ENCODE results near the gene TMEM87B. TPM values are rescaled to one million over a fixed set of nuclear protein-coding genes. Genes with fewer than 3 reads are reported as not detected.

The TMEM87B gene
- total RNA-seq, 2 experiments from 2014 or later: 11.4 to 12.2 TPM

DNA sequence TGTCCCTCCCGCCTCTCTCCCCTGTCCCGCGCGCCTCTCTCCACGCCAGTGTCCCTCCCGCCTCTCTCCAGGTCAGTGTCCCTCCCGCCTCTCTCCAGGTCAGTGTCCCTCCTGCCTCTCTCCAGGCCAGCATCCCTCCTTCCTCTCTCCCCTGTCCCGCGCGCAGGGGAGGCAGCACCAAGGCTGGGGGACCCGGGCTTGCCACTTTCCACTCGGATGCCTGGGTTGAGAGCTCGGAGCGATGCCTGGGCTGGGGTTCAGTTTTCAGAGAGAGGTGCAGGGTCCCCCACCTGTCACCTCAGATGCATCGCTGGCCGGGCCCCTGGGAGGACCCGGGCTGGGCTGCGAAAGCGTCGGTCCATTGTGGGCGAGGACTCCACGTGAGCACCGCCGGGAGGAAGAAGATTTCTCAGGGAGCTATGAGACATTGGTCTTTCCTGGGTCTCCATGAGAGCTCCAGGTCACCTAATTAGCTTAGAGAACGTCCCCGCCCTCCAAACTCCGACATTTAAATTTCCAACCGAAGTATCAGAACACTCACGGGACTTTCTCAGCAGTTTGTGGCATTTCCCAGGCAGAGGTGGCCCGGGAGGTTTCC, 85.2 kb downstream of the TMEM87B start:
- DNase-seq (no peak), ATAC-seq (no peak)
- Mint-ChIP-seq H3K4me3 (no peak overlapping the region), H3K27me3 (peaks cover 24% of the 10 kb centered on the region), H3K4me1 (ENCODE audit: low read depth) (peaks cover 9% of the 10 kb centered on the region), H3K27ac (no peak overlapping the region), H3K9me3 (no peaks in the 10 kb centered on the region), H3K36me3 (ENCODE audit: low read depth) (no peaks in the 10 kb centered on the region)
- ChIA-PET POLR2A (no interaction called here), CTCF (no interaction called here)
- TF ChIP-seq, protein P1, sequence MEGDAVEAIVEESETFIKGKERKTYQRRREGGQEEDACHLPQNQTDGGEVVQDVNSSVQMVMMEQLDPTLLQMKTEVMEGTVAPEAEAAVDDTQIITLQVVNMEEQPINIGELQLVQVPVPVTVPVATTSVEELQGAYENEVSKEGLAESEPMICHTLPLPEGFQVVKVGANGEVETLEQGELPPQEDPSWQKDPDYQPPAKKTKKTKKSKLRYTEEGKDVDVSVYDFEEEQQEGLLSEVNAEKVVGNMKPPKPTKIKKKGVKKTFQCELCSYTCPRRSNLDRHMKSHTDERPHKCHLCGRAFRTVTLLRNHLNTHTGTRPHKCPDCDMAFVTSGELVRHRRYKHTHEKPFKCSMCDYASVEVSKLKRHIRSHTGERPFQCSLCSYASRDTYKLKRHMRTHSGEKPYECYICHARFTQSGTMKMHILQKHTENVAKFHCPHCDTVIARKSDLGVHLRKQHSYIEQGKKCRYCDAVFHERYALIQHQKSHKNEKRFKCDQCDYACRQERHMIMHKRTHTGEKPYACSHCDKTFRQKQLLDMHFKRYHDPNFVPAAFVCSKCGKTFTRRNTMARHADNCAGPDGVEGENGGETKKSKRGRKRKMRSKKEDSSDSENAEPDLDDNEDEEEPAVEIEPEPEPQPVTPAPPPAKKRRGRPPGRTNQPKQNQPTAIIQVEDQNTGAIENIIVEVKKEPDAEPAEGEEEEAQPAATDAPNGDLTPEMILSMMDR (IDR thresholded peaks at IDR 0.05): no peak
- intact Hi-C loops (cut with micrococcal nuclease): no loop called here

DNA sequence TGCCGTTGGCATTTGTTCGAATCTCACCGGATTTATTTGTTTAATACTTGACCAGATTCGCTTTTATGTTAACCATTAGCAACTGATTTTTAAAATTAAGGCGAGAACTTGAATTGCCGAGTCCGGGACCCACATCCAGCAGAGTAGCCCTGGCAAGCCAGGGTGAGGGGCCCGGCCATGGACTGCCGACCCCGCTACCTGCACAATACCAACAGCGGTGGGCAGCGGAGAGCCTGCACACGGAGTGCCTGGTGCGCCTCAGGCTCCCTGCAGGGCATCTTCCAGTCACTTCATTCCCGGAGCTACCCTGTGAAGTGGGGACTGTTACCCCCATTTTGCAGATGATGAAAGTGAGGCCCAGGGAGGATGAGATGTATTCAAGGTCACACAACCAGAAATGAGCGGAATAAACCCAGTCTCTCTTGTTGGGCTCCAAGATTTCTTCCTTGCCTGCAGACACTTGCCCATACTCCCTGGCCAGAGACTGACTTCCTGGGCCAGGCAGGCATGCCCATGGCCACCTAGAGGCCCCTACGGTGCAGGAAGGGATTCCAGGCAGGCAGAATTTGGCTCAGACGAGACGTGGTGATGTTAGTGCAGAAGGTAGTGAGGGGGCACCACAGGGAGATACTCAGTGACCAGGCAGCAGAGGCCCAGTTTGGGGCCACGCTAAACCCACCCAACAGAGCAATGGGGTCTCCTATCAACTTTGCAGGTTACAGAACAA, 86.0 kb downstream of the TMEM87B start:
- Mint-ChIP-seq H3K9me3 (no peaks in the 10 kb centered on the region), H3K27me3 (peaks cover 24% of the 10 kb centered on the region), H3K27ac (no peak overlapping the region), H3K4me1 (ENCODE audit: low read depth) (peaks cover 9% of the 10 kb centered on the region), H3K4me3 (no peak overlapping the region), H3K36me3 (ENCODE audit: low read depth) (no peaks in the 10 kb centered on the region)
- TF ChIP-seq, protein P1 (IDR thresholded peaks at IDR 0.05): no peak
- CTCF ChIA-PET: no interaction called here
- no peak for DNase-seq
- POLR2A ChIA-PET: no interaction called here
- intact Hi-C loops (cut with micrococcal nuclease): no loop called here
- ATAC-seq: no peak

DNA sequence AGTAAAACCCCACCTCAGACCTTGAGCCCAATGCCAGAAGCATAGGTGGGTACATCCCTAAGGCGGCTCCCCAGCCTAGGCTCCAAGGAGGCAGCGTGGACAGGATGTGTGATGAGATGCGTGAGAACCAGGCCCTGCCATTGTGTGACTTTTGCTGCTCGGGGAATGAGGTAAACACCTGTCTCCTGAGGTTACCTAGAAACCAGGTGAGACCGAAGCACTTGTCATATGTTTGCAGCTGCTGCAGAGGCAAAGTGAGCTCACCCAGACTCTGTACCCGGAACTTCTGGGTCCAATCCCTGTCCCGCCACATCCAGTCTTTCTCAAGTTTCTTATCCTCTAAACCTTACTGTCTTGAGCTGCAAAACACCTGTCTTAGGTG, 86.5 kb downstream of the TMEM87B start:
- intact Hi-C loops (cut with micrococcal nuclease): no loop called here
- H3K9me3 Mint-ChIP-seq: no peaks in the 10 kb centered on the region
- no peak overlapping the region for H3K4me3 Mint-ChIP-seq
- H3K36me3 Mint-ChIP-seq (ENCODE audit: low read depth): no peaks in the 10 kb centered on the region
- ChIA-PET CTCF (interaction anchor here (0.7 kb wide), 1 partner anchor 14 kb away, joined by 3 read pairs; no protein-coding TSS in a partner anchor), POLR2A (no interaction called here)
- H3K4me1 Mint-ChIP-seq (ENCODE audit: low read depth): peaks cover 9% of the 10 kb centered on the region
- TF ChIP-seq, protein P1 (IDR thresholded peaks at IDR 0.05): no peak
- H3K27me3 Mint-ChIP-seq: peaks cover 18% of the 10 kb centered on the region
- no peak overlapping the region for H3K27ac Mint-ChIP-seq
- ATAC-seq: no peak
- no peak for DNase-seq

DNA sequence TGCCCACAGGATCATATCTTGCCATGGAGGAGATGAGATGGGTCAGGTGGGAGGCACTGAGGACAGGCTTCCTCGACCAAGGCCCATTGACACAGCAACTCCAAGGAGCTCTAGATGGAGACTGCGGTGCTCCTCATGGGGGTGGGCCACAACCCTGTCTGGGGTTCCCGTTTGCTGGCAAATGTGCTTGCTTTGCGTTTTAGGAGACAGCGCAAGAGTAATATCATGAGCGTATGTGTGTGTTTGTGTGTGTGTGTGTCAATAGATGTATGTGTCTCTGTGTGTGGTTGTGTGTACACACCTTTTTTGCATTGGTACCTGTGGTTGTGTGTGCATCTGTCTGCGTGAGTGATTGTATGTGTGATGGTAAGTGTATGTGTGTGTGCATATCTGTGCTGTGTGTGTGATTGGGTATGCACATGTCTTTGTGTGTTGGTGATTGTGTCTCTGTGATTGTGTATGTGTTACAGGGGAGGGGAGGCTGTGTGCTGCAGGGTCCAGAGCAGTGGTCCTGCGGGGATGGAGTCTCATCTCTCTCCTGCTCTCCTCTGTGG, 87.5 kb downstream of the TMEM87B start:
- POLR2A ChIA-PET: no interaction called here

More for the DNA sequence above, 87.5 kb downstream of the TMEM87B start:
- TF ChIP-seq, protein P1 (IDR thresholded peaks at IDR 0.05): no peak
- Mint-ChIP-seq H3K9me3 (no peaks in the 10 kb centered on the region), H3K27ac (no peak overlapping the region), H3K4me3 (no peak overlapping the region), H3K4me1 (ENCODE audit: low read depth) (peaks cover 6% of the 10 kb centered on the region), H3K36me3 (ENCODE audit: low read depth) (no peaks in the 10 kb centered on the region), H3K27me3 (peaks cover 13% of the 10 kb centered on the region)
- no peak for ATAC-seq
- CTCF ChIA-PET: no interaction called here
- intact Hi-C loops (cut with micrococcal nuclease): no loop called here
- no peak for DNase-seq

All from activated CD8-positive, alpha-beta T cell treated with anti-CD3 and anti-CD28 coated beads for 36 hours (primary cell).